GM12873 (cell line): Measurements from ENCODE around the gene FAM98A.

Experiments used
- TF ChIP-seq, protein P1 (sequence below): IDR thresholded peaks from 2 replicates; pipeline ENCODE4 v1.5.1; 2012; ENCODE audit warnings: low read depth, mild to moderate bottlenecking, moderate library complexity, low read length, control low read depth; ENCODE audit not compliant: insufficient read depth; ENCODE audit errors: missing control alignments

FAM98A gene

DNA sequence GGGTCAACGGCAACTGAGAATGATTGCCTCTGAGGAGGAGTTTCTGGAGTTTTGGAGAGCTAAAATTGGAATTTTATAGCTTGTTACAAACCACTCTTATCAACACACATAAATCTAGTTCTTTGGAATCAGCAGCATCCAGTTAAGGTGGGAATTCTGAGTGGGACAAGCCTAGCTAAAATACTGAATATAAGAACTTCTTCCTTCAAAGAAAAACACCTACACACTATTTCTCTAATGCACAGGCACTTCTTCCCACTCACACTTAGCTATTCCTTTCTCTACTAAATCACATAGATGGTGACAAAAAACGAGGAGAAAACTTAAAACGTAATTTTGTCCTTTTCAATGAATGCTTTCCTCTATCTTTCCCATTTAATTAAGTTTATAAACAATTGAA, 43.4 kb downstream of the FAM98A start:
- TF ChIP-seq, protein P1, sequence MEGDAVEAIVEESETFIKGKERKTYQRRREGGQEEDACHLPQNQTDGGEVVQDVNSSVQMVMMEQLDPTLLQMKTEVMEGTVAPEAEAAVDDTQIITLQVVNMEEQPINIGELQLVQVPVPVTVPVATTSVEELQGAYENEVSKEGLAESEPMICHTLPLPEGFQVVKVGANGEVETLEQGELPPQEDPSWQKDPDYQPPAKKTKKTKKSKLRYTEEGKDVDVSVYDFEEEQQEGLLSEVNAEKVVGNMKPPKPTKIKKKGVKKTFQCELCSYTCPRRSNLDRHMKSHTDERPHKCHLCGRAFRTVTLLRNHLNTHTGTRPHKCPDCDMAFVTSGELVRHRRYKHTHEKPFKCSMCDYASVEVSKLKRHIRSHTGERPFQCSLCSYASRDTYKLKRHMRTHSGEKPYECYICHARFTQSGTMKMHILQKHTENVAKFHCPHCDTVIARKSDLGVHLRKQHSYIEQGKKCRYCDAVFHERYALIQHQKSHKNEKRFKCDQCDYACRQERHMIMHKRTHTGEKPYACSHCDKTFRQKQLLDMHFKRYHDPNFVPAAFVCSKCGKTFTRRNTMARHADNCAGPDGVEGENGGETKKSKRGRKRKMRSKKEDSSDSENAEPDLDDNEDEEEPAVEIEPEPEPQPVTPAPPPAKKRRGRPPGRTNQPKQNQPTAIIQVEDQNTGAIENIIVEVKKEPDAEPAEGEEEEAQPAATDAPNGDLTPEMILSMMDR = no peak

GRCh38 chr2:33552758-33553461, 46.2 kb downstream of the FAM98A start:
- TF ChIP-seq, protein P1 = no peak

DNA sequence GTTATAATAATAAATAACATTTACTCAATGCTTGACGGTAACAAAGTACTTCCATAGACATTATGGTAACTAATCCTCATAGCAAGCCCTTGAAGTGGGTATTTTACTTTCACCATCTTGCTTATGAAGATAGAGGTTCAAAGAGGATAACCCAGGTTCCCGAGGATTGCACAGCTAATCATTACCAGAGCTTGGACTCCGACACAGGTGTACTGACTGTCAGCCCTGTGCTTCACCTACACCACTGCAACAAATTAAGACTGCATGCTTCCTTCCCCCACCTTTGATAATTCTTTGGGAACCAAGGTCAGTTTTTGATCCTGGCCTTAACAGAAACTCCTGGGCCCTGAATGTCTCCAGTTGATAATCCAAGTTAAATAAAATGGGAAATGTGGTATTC, 48.9 kb downstream of the FAM98A start:
- TF ChIP-seq, protein P1 = no peak

- TF ChIP-seq, protein P1 = no peak
Measured at GRCh38 chr2:33541243-33541642, 57.9 kb downstream of the FAM98A start.

DNA sequence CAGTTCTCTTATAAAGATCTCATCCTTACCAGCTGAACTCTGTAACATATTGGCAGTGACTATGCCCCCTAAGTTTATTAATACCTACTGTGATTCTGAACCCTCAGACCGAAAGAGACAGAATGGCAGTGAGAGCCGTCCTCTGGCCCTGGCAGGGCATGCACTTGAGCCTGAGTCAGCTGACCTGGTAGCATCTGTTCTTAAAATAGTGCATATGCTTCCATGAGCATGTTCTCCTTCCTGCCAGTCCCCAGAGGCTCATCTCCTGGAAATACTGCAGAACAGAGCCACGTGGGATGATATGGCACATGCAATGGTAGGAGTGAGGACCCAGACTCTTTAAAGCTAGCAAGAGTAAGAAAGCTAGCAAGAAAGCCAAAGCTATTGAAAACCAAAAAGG, 63.7 kb downstream of the FAM98A start:
- TF ChIP-seq, protein P1 = no peak
